HepG2 (cell line): ENCODE results near the gene TMBIM6. TPM values are rescaled to one million over a fixed set of nuclear protein-coding genes. Genes with fewer than 3 reads are reported as not detected.

ENCODE experiments used
- BRCA1 ChIP-seq: sonication (generic); formaldehyde crosslinking; IDR thresholded peaks from 2 replicates; pipeline ENCODE4 v1.4.0; 2020; ENCODE audit warnings: missing genetic modification reagents
- CCAR2 ChIP-seq: fragments of 200-400 bp; formaldehyde crosslinking; optimal IDR thresholded peaks from 2 replicates; pipeline ENCODE3; 2018; ENCODE audit warnings: low read depth, mild to moderate bottlenecking, low read length, moderate library complexity
- GABPB1 ChIP-seq: IDR thresholded peaks from 2 replicates; pipeline ENCODE4 v1.6.1; 2016; ENCODE audit warnings: mild to moderate bottlenecking, missing genetic modification reagents, moderate library complexity, missing compliant biosample characterization
- GATAD1 ChIP-seq: IDR thresholded peaks from 2 replicates; pipeline ENCODE4 v1.6.1; 2016; ENCODE audit warnings: missing genetic modification reagents, missing compliant biosample characterization
- HNRNPH1 ChIP-seq: fragments of 200-400 bp; formaldehyde crosslinking; optimal IDR thresholded peaks from 2 replicates; pipeline ENCODE3; 2017; ENCODE audit warnings: mild to moderate bottlenecking, low read depth, low read length
- HOXA9 ChIP-seq: sonication (generic); formaldehyde crosslinking; IDR thresholded peaks from 2 replicates; pipeline ENCODE4 v1.8.1; 2022; ENCODE audit warnings: missing genetic modification reagents, mild to moderate bottlenecking, moderate library complexity, borderline replicate concordance
- MED8 ChIP-seq: sonication (generic); formaldehyde crosslinking; IDR thresholded peaks from 2 replicates; pipeline ENCODE4 v1.8.1; 2023; ENCODE audit warnings: mild to moderate bottlenecking, missing genetic modification reagents; ENCODE audit not compliant: insufficient replicate concordance
- POLR2AphosphoS5 ChIP-seq: IDR thresholded peaks from 2 replicates; pipeline ENCODE4 v1.6.1; 2012; ENCODE audit warnings: low read depth, low read length
- RAD21 ChIP-seq: fragments of 450-650 bp; formaldehyde crosslinking; IDR thresholded peaks from 2 replicates; pipeline ENCODE4 v1.5.0; 2020; ENCODE audit warnings: mild to moderate bottlenecking
- RBM22 ChIP-seq: fragments of 200-400 bp; formaldehyde crosslinking; optimal IDR thresholded peaks from 2 replicates; pipeline ENCODE3; 2017; ENCODE audit warnings: mild to moderate bottlenecking, low read length, moderate library complexity
- RCOR2 ChIP-seq: IDR thresholded peaks from 2 replicates; pipeline ENCODE4 v1.6.1; 2016; ENCODE audit warnings: missing biosample characterization, missing genetic modification reagents
- SP2 ChIP-seq: sonication (generic); formaldehyde crosslinking; IDR thresholded peaks from 2 replicates; pipeline ENCODE4 v1.5.1; 2020; ENCODE audit warnings: mild to moderate bottlenecking, missing genetic modification reagents
- ZFP36L1 ChIP-seq: sonication (generic); formaldehyde crosslinking; IDR thresholded peaks from 2 replicates; pipeline ENCODE4 v1.8.0; 2022; ENCODE audit warnings: mild to moderate bottlenecking, missing genetic modification reagents, moderate library complexity
- ZFP36L2 ChIP-seq: sonication (generic); formaldehyde crosslinking; IDR thresholded peaks from 2 replicates; pipeline ENCODE4 v1.4.0; 2020; ENCODE audit warnings: missing genetic modification reagents
- ZFX ChIP-seq: sonication (generic); formaldehyde crosslinking; IDR thresholded peaks from 2 replicates; pipeline ENCODE4 v1.4.0; 2020; ENCODE audit warnings: mild to moderate bottlenecking, low read depth, missing genetic modification reagents, moderate library complexity
- ZNF180 ChIP-seq: sonication (generic); formaldehyde crosslinking; IDR thresholded peaks from 2 replicates; pipeline ENCODE4 v1.4.0; 2020; ENCODE audit warnings: low read depth, missing genetic modification reagents, borderline replicate concordance
- ZNF343 ChIP-seq: sonication (generic); formaldehyde crosslinking; IDR thresholded peaks from 2 replicates; pipeline ENCODE4 v1.4.0; 2020; ENCODE audit warnings: mild to moderate bottlenecking, missing genetic modification reagents
- ZNF652 ChIP-seq: IDR thresholded peaks from 2 replicates; pipeline ENCODE4 v1.6.1; 2016; ENCODE audit warnings: low read depth, borderline replicate concordance
- ZNF780A ChIP-seq: sonication (generic); formaldehyde crosslinking; IDR thresholded peaks from 2 replicates; pipeline ENCODE4 v1.8.0; 2022; ENCODE audit warnings: mild to moderate bottlenecking, missing genetic modification reagents, moderate library complexity
- polyA plus RNA-seq, 8 experiments: library from polyadenylated mRNA; depleted of rRNA in 3 of 8; stranded (reverse) in 7 of 8; unstranded in 1 of 8; fragments of >200 nt; fragmentation: Illumina TruSeq in 4 of 8; extraction: Trizol in 4 of 8; gene quantifications; 2 replicates each; pipeline versions ENCODE4 v1.2.1 to v1.2.3, GENCODE V29; 2011 to 2016; ENCODE audit warnings: low read depth in 4 of 8, missing spikeins in 1 of 8, mixed read lengths in 1 of 8; ENCODE audit not compliant: insufficient read depth in 1 of 8
- total RNA-seq, 5 experiments: library from RNA; depleted of rRNA; stranded (reverse); fragments of >200 nt; fragmentation: Illumina TruSeq; extraction: Trizol; gene quantifications; 2 replicates each; pipeline ENCODE4 v1.2.3, GENCODE V29; 2016; ENCODE audit warnings: low read depth in 1 of 5
- TF ChIP-seq, protein P1 (sequence below), 2 experiments: fragments of 450-650 bp in 1 of 2; sonication (generic) in 1 of 2; formaldehyde crosslinking; IDR thresholded peaks; 2 replicates each; pipeline versions ENCODE4 v1.5.0 to v1.8.0; 2020 to 2022; ENCODE audit warnings: mild to moderate bottlenecking in 1 of 2, missing genetic modification reagents in 1 of 2
- TF ChIP-seq, protein P2 (sequence below): sonication (generic); formaldehyde crosslinking; conservative IDR thresholded peaks from 2 replicates; pipeline ENCODE4 v1.4.0; 2020; ENCODE audit warnings: missing genetic modification reagents
- TF ChIP-seq, protein P3 (sequence below): sonication (generic); formaldehyde crosslinking; IDR thresholded peaks from 2 replicates; pipeline ENCODE4 v1.5.1; 2020; ENCODE audit warnings: mild to moderate bottlenecking, missing genetic modification reagents, borderline replicate concordance
- TF ChIP-seq, protein P4 (sequence below): sonication (generic); formaldehyde crosslinking; IDR thresholded peaks from 2 replicates; pipeline ENCODE4 v1.8.0; 2022; ENCODE audit warnings: mild to moderate bottlenecking, missing genetic modification reagents, moderate library complexity
- TF ChIP-seq, protein P5 (sequence below): IDR thresholded peaks from 2 replicates; pipeline ENCODE4 v1.6.1; 2016; ENCODE audit warnings: missing compliant biosample characterization, missing genetic modification reagents, borderline replicate concordance
- TF ChIP-seq, protein P6 (sequence below): sonication (generic); formaldehyde crosslinking; conservative IDR thresholded peaks from 2 replicates; pipeline ENCODE4 v1.8.0; 2022; ENCODE audit warnings: mild to moderate bottlenecking, moderate library complexity, missing genetic modification reagents

Gene TMBIM6
- total and polyA plus RNA-seq, 2 of the 13 experiments (the other 11 are each of a cell fraction or from before 2014, with no cell fraction given) = 412 to 468 TPM

DNA sequence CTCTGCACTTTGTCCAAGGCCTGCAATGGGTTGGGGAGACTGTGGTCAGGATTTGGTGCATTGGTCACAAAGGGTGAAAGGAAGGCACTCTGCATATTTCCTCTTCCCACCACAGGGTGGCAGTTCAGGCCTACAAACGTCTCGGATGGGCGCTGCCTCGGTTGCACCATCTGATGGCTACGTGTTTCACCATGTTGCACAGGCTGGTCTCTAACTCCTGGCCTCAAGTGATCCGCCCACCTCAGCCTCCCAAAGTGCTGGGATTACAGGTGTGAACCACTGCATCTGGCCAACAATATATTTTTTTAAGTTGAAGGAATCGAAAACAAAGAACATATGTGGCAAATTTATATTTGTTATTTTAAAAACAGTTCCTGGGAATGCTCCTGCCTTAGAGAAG is 35.1 kb downstream of the TMBIM6 start (continued):
- TF ChIP-seq RCOR2 (CRISPR knock-in tag) (no peak), ZNF780A (CRISPR knock-in tag) (no peak), MED8 (CRISPR knock-in tag) (no peak), RBM22 (no peak), SP2 (no peak), ZNF652 (CRISPR knock-in tag) (0 out of 2 replicates have a peak, but pooled peaks have one; percentile 15), ZNF343 (CRISPR knock-in tag) (no peak), CCAR2 (no peak), ZFP36L2 (CRISPR knock-in tag) (no peak), ZNF180 (CRISPR knock-in tag) (no peak), ZFP36L1 (CRISPR knock-in tag) (no peak), HOXA9 (CRISPR knock-in tag) (no peak), HNRNPH1 (no peak), GATAD1 (CRISPR knock-in tag) (no peak), ZFX (CRISPR knock-in tag) (peak; percentile 38; the same call in 1 of the 2 replicates), POLR2AphosphoS5 (no peak), GABPB1 (CRISPR knock-in tag) (peak; percentile 30; the same call in 1 of the 2 replicates), RAD21 (CRISPR knock-in tag) (peak; percentile 86), BRCA1 (CRISPR knock-in tag) (no peak)
- TF ChIP-seq, protein P1, sequence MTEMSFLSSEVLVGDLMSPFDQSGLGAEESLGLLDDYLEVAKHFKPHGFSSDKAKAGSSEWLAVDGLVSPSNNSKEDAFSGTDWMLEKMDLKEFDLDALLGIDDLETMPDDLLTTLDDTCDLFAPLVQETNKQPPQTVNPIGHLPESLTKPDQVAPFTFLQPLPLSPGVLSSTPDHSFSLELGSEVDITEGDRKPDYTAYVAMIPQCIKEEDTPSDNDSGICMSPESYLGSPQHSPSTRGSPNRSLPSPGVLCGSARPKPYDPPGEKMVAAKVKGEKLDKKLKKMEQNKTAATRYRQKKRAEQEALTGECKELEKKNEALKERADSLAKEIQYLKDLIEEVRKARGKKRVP (CRISPR knock-in tag; IDR thresholded peaks at IDR 0.05) = peak in 1 of 2 experiments; percentile 85; a peak in 2 of 4 replicates
- TF ChIP-seq, protein P2, sequence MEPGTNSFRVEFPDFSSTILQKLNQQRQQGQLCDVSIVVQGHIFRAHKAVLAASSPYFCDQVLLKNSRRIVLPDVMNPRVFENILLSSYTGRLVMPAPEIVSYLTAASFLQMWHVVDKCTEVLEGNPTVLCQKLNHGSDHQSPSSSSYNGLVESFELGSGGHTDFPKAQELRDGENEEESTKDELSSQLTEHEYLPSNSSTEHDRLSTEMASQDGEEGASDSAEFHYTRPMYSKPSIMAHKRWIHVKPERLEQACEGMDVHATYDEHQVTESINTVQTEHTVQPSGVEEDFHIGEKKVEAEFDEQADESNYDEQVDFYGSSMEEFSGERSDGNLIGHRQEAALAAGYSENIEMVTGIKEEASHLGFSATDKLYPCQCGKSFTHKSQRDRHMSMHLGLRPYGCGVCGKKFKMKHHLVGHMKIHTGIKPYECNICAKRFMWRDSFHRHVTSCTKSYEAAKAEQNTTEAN (CRISPR knock-in tag) = no peak
- TF ChIP-seq, protein P3, sequence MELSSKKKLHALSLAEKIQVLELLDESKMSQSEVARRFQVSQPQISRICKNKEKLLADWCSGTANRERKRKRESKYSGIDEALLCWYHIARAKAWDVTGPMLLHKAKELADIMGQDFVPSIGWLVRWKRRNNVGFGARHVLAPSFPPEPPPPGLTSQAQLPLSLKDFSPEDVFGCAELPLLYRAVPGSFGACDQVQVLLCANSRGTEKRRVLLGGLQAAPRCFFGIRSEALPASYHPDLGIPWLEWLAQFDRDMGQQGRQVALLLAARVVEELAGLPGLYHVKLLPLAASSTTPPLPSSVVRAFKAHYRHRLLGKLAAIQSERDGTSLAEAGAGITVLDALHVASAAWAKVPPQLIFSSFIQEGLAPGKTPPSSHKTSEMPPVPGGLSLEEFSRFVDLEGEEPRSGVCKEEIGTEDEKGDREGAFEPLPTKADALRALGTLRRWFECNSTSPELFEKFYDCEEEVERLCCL = no peak
- TF ChIP-seq, protein P4, sequence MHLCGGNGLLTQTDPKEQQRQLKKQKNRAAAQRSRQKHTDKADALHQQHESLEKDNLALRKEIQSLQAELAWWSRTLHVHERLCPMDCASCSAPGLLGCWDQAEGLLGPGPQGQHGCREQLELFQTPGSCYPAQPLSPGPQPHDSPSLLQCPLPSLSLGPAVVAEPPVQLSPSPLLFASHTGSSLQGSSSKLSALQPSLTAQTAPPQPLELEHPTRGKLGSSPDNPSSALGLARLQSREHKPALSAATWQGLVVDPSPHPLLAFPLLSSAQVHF (CRISPR knock-in tag) = no peak
- TF ChIP-seq, protein P5, sequence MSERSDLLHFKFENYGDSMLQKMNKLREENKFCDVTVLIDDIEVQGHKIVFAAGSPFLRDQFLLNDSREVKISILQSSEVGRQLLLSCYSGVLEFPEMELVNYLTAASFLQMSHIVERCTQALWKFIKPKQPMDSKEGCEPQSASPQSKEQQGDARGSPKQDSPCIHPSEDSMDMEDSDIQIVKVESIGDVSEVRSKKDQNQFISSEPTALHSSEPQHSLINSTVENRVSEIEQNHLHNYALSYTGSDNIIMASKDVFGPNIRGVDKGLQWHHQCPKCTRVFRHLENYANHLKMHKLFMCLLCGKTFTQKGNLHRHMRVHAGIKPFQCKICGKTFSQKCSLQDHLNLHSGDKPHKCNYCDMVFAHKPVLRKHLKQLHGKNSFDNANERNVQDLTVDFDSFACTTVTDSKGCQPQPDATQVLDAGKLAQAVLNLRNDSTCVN (CRISPR knock-in tag) = no peak
- TF ChIP-seq, protein P6, sequence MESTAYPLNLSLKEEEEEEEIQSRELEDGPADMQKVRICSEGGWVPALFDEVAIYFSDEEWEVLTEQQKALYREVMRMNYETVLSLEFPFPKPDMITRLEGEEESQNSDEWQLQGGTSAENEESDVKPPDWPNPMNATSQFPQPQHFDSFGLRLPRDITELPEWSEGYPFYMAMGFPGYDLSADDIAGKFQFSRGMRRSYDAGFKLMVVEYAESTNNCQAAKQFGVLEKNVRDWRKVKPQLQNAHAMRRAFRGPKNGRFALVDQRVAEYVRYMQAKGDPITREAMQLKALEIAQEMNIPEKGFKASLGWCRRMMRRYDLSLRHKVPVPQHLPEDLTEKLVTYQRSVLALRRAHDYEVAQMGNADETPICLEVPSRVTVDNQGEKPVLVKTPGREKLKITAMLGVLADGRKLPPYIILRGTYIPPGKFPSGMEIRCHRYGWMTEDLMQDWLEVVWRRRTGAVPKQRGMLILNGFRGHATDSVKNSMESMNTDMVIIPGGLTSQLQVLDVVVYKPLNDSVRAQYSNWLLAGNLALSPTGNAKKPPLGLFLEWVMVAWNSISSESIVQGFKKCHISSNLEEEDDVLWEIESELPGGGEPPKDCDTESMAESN (CRISPR knock-in tag) = no peak
